Measurements from ENCODE around the gene PLN. TPM values are rescaled to one million over a fixed set of nuclear protein-coding genes. Genes with fewer than 3 reads are reported as not detected.
A peak's percentile ranks its signal among the peaks of the same experiment; 100 is the strongest.

PLN gene
- total RNA-seq, 1 experiment from 2014 or later = not detected

GRCh38 chr6:118589649-118590365 lies 41.7 kb downstream of the PLN start:
- Mint-ChIP-seq H3K9me3 (no peaks in the 10 kb centered on the region; the same call in 1 of the 2 replicates), H3K27me3 (ENCODE audit: low read depth) (no peaks in the 10 kb centered on the region), H3K36me3 (no peaks in the 10 kb centered on the region), H3K27ac (peak overlapping the region; percentile 27; the same call in 1 of the 2 replicates), H3K4me1 (peaks cover 30% of the 10 kb centered on the region), H3K4me3 (no peak overlapping the region)
- no peak for DNase-seq (ENCODE audit: low spot score)
- no peak; the same call in 1 of the 2 replicates for ATAC-seq
- POLR2A ChIA-PET = no interaction called here
- CTCF ChIA-PET = interaction anchor here (0.6 kb wide), 1 partner anchor 62 kb away, joined by 3 read pairs; no protein-coding TSS in a partner anchor
- no peak for TF ChIP-seq FOXJ3 (CRISPR knock-in tag; IDR thresholded peaks at IDR 0.05; ENCODE audit: borderline replicate concordance)
- no peak for TF ChIP-seq FOXP1 (CRISPR knock-in tag; IDR thresholded peaks at IDR 0.05; ENCODE audit: borderline replicate concordance)
- no peak for TF ChIP-seq AR (CRISPR knock-in tag; IDR thresholded peaks at IDR 0.05)
- no peak for TF ChIP-seq PRRX2 (CRISPR knock-in tag; IDR thresholded peaks at IDR 0.05)
- TF ChIP-seq ZNF121 (CRISPR knock-in tag; IDR thresholded peaks at IDR 0.05) = no peak
- no peak for TF ChIP-seq NFE2L1 (CRISPR knock-in tag; IDR thresholded peaks at IDR 0.05)
- no peak for TF ChIP-seq RORB (CRISPR knock-in tag; IDR thresholded peaks at IDR 0.05)
- TF ChIP-seq JAZF1 (CRISPR knock-in tag; IDR thresholded peaks at IDR 0.05) = no peak
- no peak for TF ChIP-seq USF2 (CRISPR knock-in tag; IDR thresholded peaks at IDR 0.05)

- DNase-seq (ENCODE audit: low spot score) = no peak
- ChIA-PET POLR2A (no interaction called here), CTCF (interaction anchor here (0.6 kb wide), 1 partner anchor 11 kb away, joined by 4 read pairs; no protein-coding TSS in a partner anchor)
- no peak overlapping the region for H3K27ac Mint-ChIP-seq
- no peak for ATAC-seq
- H3K27me3 Mint-ChIP-seq (ENCODE audit: low read depth) = no peaks in the 10 kb centered on the region
- no peaks in the 10 kb centered on the region for H3K36me3 Mint-ChIP-seq
- peaks cover 3% of the 10 kb centered on the region; the same call in 1 of the 2 replicates for H3K9me3 Mint-ChIP-seq
- H3K4me1 Mint-ChIP-seq = peaks cover 33% of the 10 kb centered on the region
- TF ChIP-seq ZNF138 (CRISPR knock-in tag; conservative IDR thresholded peaks at IDR 0.05) (no peak), ARID4B (CRISPR knock-in tag; IDR thresholded peaks at IDR 0.05; ENCODE audit: borderline replicate concordance) (no peak), GTF2I (CRISPR knock-in tag; conservative IDR thresholded peaks at IDR 0.05) (no peak), USF2 (CRISPR knock-in tag; IDR thresholded peaks at IDR 0.05) (no peak), MLX (CRISPR knock-in tag; IDR thresholded peaks at IDR 0.05) (no peak), NFATC4 (CRISPR knock-in tag; IDR thresholded peaks at IDR 0.05) (no peak), IRF1 (CRISPR knock-in tag; IDR thresholded peaks at IDR 0.05) (no peak), ZNF671 (CRISPR knock-in tag; IDR thresholded peaks at IDR 0.05) (no peak), ZSCAN18 (CRISPR knock-in tag; IDR thresholded peaks at IDR 0.05) (no peak)
- no peak overlapping the region for H3K4me3 Mint-ChIP-seq
Measured at GRCh38 chr6:118591897-118592296, 43.8 kb downstream of the PLN start.

Data from WTC11 (cell line).